SKM-1 treated with dmso at 0.1 percent for 144 hours (cell line): ENCODE results near the gene CASQ2.

Source experiments
- DNase-seq: peaks from one replicate; lab custom pipeline; 2025; ENCODE audit not compliant: unreplicated experiment; lab: John Stamatoyannopoulos, UW

Gene CASQ2

DNA sequence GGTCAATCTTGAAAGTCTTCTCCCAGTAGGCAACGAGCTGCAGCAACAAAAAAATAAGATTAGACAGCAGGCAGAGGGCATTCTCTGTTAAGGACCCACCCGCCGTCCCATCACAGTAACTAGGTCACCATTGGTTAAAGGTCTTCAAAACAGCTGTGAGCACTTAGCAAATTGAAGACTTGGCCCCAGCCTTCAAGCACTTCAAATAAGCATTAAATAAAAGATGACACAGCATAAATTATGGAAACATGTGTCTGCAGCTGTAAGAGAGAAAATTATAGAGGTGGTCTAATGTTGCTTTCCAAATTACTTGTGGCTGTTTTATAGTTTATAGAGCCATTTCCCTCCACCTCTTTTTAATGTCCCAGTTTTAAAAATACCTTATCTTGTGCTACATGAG lies 65.6 kb downstream of the CASQ2 start:
- DNase-seq: no peak

DNA sequence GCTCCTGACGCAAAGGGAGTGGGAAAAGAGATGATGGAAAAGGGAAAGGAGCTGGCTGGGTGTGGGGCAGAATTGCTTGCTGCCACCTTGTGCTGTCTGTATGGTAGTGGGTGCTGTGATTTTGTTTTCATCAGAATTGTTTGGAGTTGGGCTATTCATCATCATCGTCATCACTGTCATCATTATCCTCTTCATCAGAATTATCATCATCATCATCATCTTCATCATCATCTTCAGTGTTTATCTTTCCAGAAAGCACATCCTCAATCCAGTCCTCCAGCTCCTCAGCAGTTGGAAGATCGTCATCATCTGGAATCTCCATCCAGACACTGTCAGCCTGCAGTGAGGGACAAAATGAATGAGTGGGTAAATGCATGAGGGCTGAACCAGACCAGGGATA lies 67.4 kb downstream of the CASQ2 start:
- DNase-seq: no peak

DNA sequence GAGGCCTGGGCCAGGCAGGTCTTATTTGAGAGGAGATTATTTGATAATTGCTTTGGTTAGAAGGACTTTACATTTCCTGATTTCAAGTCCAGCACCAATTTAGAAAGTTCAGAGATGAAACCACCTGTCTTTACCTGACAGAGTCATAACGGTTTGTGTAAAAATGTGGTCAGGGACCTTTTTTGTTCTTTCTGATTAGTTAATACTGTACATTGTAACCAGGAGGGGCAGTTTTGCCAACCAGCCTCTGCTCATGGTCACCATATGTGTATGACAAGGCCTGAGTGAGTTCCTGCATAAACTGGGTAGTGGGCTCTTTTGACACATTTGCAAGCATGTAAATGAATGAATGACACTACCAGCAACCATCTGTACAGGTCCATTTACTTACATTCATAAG lies 70.9 kb downstream of the CASQ2 start:
- no peak for DNase-seq

DNA sequence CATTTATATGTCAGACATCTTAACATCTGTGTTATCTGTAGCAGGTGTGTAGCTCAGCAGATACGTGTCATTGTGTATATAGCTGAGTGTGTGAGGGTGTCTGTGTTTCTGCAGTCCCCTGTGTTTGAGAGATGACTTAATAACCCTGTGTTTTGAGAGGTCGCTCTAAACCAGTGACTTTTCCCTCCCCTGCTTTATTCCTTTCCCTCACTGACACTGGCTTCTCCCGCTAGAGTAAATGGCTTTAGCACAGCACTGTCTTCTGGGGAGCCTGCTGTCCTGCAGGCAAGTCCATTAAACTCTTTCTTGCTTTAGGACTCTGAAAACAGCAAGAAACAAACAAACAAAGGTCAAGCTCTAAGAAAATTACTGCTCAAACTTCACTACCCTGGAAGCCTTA lies 73.7 kb downstream of the CASQ2 start:
- DNase-seq: no peak

DNA sequence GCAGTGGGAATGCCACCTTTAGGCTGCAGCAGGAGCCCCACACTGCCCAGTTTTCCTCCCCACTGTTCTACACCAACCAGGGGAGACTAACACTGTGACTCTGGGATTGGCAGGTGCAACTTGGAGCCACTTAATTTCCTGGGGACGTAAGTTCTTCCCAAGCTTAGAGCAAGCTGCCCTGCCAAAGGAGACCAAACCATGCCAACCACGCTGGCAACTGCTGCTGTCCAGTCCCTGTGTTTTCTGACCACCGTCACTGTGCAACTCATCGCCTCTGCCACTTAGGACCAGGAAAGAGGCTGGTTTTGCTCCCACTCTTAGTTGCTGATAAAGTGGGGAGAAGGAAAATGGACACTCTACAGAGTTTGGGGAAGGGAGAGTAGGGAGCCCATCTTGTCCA lies 76.3 kb downstream of the CASQ2 start:
- no peak for DNase-seq

DNA sequence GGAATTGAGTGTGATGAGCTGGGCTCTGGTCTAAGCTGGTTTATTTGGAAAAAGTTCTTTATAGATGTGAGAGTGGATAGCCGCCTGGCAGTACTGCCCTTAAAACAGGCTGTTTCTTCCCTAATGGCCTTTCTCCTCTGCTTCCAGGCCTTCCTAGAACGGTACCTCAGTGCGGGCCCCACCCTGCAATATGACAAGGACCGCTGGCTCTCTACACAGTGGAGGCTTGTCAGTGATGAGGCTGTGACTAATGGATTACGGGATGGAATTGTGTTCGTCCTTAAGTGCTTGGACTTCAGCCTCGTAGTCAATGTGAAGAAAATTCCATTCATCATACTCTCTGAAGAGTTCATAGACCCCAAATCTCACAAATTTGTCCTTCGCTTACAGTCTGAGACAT lies 77.5 kb downstream of the CASQ2 start:
- no peak for DNase-seq

DNA sequence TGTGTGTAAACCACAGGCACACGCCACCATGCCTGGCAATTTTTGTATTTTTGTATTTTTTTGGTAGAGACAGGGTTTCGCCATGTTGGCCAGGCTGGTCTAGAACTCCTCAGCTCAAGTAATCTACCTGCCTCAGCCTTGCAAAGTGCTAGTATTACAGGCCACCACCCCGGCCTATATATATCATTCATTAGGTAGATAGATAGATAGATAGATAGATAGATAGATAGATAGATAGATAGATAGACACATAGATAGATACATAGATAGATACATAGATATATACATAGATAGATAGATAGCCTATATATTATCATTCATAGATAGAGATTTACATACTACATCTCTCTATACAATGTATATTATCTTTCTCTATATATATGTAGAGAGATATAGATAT lies 80.8 kb downstream of the CASQ2 start:
- no peak for DNase-seq

DNA sequence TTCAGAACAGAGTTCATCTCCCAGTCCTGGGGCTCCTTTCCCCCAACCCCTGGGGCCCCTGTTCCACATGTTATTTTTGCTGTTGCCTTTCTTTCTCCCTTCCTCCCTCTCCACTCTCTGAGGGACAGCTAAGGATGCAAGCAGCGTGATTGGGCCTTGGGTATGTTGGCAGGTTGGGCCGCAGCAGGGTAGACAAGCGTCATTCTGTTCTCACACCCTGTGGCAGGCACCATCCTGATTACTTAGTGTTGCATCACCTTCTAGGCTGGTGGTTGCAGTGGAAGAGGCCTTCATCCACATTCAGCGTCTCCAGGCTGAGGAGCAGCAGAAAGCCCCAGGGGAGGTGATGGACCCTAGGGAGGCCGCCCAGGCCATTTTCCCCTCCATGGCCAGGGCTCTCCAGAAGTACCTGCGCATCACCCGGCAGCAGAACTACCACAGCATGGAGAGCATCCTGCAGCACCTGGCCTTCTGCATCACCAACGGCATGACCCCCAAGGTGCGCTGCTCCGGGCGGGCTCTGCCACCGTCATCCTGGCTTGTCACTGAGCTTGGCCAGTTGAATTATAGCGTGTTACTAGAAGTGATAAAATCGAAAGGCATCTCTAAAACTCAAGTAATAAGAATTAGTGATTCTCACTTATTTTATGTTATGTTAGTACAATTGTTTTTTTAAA lies 83.3 kb downstream of the CASQ2 start:
- no peak for DNase-seq

DNA sequence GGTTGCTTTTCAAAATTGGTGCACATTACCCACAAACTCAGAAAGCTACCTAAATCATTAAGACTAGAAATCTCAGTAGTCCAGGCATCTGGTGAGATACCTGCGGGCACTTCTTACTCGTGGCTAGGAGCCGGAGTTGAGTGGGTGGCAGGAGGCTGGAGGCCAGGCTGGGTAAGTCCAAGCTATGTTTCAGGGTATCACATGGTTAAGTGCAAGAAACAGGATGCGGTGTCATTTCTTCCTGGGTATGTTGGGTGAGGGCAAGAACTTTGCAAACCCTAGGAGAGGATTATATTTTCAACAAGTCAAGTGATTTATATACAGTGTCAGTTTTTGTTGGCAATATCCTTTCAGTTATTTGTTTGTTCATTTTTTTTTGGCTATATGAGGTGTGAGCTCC lies 85.7 kb downstream of the CASQ2 start:
- no peak for DNase-seq

DNA sequence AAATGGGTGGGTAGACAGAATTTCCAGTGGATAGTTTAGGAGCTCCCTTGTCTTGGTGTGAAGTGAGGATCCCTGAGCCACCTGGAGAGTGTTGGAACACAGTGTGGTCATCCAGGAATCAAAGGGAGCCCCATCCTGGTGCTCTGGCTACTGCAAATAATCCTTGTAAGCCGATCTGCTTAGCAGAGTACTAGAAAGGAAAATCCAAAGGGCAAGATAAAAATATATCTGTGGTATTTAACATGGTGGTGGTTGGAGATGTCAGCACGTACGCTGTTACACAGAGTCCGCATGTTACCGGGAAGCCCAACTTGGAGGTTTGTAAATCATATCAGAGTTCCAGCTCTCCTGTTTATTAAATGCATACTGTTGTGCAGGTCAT lies 87.8 kb downstream of the CASQ2 start:
- no peak for DNase-seq

DNA sequence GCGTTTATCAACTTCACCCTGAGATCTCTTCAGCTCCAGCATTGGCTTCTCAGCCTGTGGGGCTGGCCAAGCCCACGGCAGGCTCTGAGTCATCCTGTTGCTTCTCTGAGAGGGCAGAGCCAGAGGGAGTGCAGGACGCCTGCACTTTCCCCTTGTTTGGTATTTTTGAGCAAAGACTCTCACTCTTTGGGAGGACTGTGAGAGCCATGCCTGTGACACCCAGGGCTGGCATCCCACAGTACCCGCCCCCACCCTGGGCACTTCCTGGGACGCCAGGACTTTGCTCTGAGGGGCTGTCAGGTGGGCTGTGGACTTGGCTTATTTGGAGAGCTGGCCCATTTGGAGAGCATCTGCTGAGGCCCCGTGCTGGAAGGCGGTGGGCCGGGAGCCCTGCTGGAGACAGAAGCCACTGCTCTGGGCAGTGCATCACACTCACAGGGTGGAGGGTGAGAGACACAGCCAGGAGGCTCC lies 89.3 kb downstream of the CASQ2 start:
- DNase-seq: no peak

DNA sequence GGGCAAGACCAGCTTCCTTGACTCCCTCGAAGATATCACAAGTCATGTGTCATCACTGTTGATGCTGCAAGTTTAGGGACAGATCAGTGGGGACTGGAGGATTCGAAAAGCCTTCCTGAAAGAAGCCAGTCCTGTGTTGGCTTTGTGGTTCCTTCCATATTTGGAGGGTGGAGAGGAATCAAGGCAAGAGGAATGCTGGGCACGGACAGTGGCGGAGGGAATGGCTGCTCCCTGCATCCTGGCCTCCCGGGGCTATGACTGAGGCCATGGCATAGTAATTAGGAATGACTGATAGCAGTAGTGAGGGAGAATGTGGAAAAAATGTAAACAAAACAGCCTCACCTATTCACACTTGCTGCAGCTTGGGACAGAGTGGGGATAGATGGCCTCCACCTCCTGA lies 90.4 kb downstream of the CASQ2 start:
- DNase-seq: no peak

DNA sequence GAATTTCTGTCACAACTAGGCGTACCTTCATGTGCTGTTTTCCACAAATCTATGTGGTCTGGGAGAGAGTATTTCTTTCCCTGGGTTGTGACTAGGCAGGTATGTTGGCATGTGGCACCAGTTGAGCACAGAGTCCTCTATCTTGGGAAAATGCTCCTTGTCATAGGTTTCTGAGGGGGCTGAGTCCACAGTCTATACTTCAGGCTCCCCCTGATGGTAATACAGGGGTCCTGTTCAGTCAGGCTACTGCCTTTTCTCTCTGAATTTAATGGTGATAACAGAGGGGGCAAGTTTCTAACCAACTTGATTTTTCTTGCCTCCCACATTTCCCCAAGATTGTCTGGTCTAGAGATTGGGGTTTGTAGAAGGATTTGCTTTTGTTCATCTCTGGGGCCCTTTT lies 90.9 kb downstream of the CASQ2 start:
- no peak for DNase-seq

DNA sequence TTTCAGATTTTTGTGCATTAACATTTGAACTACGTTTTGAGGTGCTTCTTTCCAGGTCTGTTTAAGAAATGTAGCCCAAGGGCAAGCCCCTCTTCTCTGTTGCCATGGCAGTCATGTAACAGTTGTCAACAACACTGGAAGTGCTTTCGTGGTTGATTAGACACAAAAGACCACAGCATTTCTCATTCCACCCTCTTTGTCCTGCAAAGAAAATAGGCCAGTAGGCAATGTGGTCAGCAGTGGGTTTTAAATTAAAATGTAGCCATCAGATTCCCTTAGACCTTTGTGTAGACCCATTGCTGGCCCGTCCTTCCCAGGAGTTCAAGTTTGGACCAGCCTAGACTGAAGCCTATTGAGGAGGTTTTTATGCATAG lies 91.3 kb downstream of the CASQ2 start:
- DNase-seq: no peak

DNA sequence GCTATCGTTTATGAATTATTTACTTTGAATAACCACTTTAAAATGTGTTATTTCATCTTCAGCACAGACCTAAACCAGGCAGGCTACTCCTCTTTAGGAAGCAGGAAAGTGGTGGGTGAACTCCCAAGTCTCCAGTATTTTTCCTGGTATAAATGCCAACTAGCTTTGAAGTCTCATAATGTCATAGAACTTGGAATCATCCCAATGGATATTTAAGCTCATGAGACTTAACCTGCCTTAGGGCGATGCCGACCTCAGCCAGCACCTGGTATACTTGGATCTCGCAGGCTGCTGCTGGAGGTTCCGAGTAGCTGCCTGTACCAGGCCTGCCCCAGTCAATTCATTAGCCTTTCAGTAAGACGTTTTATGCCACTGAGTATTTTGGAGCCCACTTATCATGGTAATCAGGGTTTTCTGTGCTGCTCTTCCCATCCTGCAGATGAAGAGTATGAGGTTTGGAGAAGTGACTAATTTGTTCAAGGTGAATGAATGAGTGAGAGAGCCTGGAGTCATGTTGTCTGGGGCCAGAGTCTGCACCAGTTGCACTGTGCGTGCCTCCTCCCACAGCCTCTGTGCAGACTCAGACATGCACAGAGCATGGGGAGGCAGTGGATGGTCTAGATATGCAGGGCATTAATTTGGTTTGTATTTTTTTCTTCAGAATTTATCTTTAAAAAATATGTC lies 91.9 kb downstream of the CASQ2 start:
- DNase-seq: no peak

DNA sequence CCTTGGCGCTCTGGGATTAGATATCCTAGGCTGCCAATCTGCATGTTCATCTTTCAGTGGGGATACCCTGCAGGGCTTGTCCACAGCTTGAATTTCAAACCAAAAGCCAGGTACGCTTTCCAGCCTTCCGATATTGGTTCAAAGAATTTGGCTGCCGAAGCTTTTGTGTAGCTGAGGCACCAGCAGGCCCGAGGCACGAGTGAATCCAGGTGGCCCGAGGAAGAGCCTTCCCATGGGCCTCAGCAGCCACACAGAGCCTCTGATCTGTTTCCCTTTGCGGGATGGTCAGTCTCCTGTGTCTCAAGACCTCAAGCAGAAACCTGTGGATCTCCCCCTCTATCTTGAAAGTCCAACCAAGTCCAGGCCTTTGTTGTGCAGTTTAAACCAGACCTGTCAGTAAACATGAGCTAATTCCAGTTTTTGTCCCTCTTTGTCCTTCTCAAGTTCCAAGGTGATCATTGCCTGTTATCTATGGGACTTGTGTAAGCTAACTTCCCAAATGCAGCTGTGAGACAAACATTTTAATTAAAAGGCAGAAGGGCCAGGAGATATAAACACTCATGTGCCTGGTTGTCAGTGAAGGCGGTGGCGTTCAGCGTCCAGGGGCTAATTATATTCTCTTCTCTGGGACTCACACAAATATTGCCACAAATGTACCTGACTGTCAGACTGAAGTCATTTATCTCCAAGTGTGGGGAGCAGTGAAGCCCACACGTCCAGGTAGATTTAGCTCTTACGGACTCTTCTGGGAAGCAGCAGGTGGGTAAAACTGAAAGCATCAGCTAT lies 96.1 kb downstream of the CASQ2 start:
- DNase-seq: no peak

DNA sequence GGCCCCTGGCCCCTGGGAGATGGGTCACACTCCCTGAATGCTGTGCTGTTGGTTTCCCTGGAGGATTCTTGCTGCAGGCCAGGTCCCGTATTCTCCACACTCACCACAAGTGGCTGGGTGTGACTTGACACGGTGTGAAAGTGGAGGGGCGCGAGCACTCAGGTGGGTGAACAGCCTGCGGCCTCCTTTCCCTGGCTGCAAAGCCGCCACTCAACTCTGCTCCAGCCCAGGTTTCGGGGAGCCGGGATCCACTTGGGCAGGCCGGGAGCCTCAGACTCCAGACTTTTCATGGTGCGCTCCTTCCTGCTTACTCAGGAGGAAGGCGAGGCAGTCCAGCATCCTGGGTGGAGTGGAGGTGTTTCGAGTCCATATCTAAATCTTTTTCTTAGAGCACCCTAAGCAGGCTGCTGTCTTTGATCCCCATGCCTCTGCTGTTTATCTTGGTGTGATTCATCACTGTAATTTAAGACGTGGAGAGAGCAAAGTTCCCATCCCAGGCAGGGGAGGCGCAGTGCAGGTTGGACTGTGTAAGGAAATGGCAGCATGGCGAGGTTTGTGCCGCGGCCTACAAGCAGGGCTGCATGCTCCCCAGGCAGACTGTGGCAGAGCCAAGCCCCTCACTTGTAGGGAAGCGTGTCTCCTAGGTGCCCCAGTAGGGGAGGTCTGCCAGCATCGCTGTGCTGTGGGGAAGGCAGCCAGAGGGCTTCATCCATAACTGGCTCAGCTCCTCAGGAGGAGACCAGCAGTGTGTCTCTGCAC lies 97.2 kb downstream of the CASQ2 start:
- DNase-seq: no peak

DNA sequence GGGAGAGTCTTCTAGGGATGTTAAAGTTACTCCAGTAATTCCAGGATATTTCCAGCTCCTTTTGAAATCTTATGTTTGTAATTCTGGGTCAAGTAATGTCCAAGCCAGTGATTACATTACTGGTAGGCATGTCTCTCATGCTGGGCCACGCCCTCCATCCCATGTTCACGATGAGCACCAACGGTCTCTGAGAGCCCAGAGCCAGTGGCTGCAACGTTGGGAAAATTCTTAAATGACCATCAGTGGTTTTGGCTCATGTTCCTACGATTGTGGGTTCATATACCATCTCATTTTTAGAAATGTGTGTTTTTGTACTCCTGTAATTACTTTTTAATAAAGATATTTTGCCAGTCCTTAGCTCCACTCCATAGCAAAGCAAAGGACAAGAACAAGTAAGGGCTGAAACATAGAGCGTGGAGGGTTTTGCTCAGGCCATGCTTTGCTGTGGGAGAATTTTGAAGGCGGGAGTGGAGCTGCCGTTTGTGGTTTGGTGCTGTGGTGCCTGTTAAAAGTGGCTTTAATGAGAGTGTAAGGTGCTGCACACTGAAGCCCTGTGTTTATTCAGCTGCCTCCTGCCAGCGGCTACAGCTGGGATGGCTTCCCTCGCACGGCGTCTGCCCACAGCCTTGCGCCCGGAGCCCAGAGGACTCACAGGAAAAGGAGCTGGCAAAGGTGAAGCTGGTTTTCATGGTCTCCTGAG lies 97.9 kb downstream of the CASQ2 start:
- no peak for DNase-seq

DNA sequence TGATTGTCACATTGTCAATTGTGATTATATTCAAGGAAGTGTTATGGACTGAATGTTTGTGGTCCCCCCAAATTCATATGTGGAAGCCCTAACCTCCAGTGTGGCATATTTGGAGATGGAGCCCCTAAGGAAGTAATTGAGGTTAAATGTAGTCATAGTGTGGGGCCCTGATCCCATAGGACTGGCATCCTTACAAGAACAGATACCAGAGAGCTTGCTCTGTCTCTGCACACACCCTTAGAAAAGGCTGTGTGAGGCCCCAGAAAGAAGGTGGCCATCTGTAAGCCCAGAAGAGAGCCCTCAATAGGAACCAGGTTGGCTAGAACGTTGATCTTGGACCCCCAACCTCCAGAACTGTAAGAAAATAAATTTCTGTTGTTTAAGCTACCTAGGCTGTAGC lies 98.6 kb downstream of the CASQ2 start:
- DNase-seq: no peak

DNA sequence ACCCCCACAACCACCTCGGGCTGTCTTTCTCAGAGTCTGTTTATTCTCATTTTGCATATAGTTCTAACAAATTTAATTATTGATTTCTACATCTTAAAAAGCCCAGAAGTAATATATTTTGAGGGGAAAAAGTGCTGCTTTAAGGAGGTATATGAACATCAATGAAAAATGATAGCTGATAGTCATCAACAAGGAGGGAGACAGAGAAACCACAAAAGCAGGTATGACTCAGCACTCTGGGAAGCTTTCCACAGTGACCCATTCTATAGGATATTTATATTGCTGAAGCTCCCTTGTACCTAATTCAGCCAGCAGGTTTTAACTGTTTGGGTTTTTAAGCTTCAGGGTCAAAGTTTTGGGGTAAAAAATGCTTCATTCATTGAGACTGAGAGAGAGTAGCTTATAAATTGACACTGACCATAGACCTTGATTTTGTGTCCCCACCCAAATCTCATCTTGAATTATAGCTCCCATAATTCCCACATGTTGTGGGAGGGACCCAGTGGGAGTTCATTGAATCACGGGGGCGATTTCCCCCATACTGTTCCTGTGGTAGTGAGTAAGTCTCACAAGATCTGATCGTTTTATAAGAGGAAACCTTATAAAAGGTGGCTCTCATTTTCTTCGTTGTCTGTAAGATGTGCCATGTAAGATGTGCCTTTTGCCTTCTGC lies 99.4 kb downstream of the CASQ2 start:
- DNase-seq: no peak
